ENCODE measurements around the gene IGLL5.
"Not testable (repeated sequence)": the region's sequence is repeated elsewhere in the genome, so short reads cannot be mapped to it uniquely, and the experiment has no call there.

The IGLL5 gene

DNA sequence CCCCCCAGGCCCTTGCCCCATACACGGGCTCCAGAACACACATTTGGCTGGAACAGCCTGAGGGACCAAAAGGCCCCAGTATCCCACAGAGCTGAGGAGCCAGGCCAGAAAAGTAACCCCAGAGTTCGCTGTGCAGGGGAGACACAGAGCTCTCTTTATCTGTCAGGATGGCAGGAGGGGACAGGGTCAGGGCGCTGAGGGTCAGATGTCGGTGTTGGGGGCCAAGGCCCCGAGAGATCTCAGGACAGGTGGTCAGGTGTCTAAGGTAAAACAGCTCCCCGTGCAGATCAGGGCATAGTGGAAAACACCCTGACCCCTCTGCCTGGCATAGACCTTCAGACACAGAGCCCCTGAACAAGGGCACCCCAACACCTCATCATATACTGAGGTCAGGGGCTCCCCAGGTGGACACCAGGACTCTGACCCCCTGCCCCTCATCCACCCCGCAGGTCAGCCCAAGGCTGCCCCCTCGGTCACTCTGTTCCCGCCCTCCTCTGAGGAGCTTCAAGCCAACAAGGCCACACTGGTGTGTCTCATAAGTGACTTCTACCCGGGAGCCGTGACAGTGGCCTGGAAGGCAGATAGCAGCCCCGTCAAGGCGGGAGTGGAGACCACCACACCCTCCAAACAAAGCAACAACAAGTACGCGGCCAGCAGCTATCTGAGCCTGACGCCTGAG, 13.1 kb downstream of the IGLL5 start:
- DNase-seq (ENCODE audit: low read depth) = not testable (repeated sequence)

- DNase-seq (ENCODE audit: low read depth) = no peak
Measured at GRCh38 chr22:22901578-22902218, 14.1 kb downstream of the IGLL5 start.

DNA sequence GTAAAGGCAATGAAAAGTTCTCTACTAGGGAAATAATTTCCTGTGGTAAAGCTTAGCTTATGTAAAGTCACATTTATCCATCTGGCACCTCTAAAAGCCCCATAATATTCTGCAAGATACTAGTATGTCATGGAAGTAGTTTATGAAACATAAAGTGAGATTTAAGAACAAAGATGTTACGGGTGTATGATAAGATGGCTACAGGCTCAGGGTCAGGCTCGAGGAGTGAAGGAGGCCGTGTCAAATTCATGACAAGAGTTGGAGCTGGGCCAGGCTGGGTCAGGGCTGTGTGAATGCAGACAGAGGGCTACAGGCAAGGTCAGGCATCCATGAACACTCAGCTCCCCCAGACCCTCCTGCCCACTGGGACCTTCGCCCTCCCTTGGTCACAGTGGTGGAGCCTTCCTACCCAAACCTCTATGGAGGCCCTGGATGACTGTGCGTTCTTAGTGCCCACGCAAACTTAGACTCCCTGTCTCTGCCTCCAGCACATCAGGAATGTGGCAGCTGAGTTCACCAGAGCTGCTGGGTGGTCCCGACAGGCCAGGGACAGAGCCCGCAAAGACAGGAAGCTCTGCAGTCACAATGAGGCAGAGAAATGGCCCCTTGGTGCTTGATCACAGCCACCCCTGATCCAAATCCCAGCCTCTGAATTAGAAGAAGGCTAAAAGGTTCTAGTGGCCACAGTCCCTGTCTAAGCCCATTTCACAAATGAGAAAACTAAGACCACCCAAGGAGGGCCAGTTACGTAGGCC, 14.8 kb downstream of the IGLL5 start:
- DNase-seq (ENCODE audit: low read depth) = no peak

GRCh38 chr22:22903355-22903777, 15.8 kb downstream of the IGLL5 start:
- DNase-seq (ENCODE audit: low read depth) = no peak

- DNase-seq (ENCODE audit: low read depth) = not testable (repeated sequence)
Measured at GRCh38 chr22:22903781-22904192, 16.2 kb downstream of the IGLL5 start.

DNA sequence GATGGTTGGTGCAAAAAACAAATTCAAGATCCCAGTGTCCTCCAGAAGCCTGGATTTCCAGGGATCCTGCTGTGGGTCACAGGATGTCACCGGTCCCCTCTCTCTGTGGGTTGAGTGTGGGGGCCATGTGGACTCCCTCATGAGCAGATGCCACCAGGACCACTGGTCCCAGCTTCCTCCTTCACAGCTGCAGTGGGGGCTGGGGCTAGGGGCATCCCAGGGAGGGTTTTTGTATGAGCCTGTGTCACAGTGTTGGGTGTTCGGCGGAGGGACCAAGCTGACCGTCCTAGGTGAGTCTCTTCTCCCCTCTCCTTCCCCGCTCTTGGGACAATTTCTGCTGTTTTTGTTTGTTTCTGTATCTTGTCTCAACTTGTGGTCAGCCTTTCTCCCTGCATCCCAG, 17.1 kb downstream of the IGLL5 start:
- DNase-seq (ENCODE audit: low read depth) = not testable (repeated sequence)

- not testable (repeated sequence) for DNase-seq (ENCODE audit: low read depth)
Measured at GRCh38 chr22:22906391-22906790, 18.8 kb downstream of the IGLL5 start.

DNA sequence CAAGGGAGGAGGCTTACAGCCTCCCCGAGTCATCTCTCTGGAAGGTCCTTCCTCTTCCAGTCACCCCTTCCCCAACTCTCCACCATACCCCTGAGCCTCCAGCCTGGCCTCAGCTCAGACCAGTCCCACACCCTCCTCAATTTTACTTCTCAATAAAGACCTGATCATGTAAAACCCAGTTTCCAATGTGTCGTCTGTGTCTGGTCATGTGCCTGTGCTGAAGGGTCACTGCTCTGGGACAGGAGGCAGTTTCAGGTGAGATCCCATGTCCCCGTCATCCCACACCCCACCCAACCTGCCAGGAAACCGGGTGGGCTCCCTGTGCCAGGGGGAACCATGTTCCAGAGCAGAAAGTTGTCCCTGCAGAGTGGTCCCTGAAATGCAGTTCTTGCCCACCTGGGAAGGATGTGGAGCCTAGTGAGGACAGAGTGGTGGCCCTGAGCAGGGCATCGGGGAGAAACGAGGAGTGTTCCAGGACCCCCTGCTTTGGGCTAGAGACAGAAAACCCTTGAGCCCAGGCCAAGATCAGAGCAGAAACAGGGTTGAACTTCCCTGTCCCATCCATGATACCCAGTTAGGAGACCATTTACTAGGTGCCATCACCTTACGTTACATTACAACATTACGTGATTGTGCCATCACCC, 19.4 kb downstream of the IGLL5 start:
- DNase-seq (ENCODE audit: low read depth) = no peak

- no peak for DNase-seq (ENCODE audit: low read depth)
Measured at GRCh38 chr22:22907551-22908494, 20.2 kb downstream of the IGLL5 start.

DNA sequence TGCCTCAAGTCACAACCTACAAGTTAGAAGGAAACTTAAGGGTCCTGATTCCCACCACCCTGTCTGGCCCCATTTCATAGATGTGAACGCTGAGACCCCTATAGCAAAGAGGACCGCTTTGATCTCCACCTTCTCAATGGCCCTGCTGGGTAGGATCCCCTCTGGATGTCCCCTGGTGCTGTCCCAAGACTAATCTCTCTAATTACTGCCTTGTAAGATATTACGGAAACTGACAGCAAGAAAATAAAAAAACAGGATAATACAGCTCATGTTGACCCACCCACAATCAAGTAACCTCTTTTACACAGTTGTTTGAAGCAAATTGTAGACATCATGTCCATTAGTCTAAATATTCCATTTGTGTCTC, 20.9 kb downstream of the IGLL5 start:
- no peak for DNase-seq (ENCODE audit: low read depth)

- no peak for DNase-seq (ENCODE audit: low read depth)
Measured at GRCh38 chr22:22908941-22909604, 21.5 kb downstream of the IGLL5 start.

- DNase-seq (ENCODE audit: low read depth) = no peak
Measured at GRCh38 chr22:22909605-22910271, 22.1 kb downstream of the IGLL5 start.

GRCh38 chr22:22910272-22911240, 22.9 kb downstream of the IGLL5 start:
- no peak for DNase-seq (ENCODE audit: low read depth)

GRCh38 chr22:22911327-22912134, 23.9 kb downstream of the IGLL5 start:
- DNase-seq (ENCODE audit: low read depth) = no peak

- no peak for DNase-seq (ENCODE audit: low read depth)
Measured at GRCh38 chr22:22912135-22912987, 24.7 kb downstream of the IGLL5 start.

DNA sequence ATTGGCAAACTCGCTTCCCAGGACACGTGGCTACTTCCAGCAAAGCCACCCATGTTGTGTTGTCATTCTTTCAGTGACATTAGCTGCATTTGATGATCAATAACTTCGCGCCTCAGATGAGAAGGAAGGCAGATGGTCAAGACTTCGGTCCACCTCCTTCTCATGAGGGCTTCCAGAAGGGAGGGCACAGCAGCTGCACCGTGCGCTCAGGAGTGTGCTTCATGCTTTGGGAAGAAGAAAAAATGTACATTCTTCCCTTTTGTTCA, 25.3 kb downstream of the IGLL5 start:
- no peak for DNase-seq (ENCODE audit: low read depth)

DNA sequence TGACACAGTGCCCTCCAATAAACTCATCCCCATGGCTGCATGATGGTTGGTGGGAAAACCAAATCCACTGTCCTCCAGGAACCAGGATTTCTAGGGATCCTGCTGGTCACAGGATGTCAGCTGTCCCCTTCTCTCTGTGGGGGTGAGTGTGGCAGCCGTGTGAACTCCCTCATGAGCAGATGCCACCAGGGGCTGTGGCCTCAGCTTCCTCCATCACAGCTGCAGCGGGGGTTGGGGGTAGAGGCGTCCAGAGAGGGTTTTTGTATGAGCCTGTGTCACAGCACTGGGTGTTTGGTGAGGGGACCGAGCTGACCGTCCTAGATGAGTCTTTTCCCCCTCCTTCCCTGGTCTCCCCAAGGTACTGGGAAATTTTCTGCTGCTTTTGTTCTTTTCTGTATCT, 26.4 kb downstream of the IGLL5 start:
- DNase-seq (ENCODE audit: low read depth) = no peak
